GM12865 (cell line): Measurements from ENCODE around the gene SSC5D.
"Not testable (repeated sequence)": the region's sequence is repeated elsewhere in the genome, so short reads cannot be mapped to it uniquely, and the experiment has no call there.

Experiments
- DNase-seq: peaks from one replicate; pipeline ENCODE4 v3.0.0; 2010; ENCODE audit warnings: low read depth
- H3K4me3 ChIP-seq: 2 replicates; pipeline ENCODE4 v1.5.1; 2011; ENCODE audit warnings: mild to moderate bottlenecking, low read depth, low read length, control low read depth
- CTCF ChIP-seq: IDR thresholded peaks from 2 replicates; pipeline ENCODE4 v1.5.1; 2011; ENCODE audit warnings: low read length, control low read depth, low read depth, inconsistent platforms; ENCODE audit not compliant: insufficient read depth; ENCODE audit errors: missing control alignments

The SSC5D gene

GRCh38 chr19:55494172-55494761 lies 6.0 kb downstream of the SSC5D start:
- H3K4me3 ChIP-seq: no peak overlapping the region
- DNase-seq: no peak
- no peak for TF ChIP-seq CTCF

DNA sequence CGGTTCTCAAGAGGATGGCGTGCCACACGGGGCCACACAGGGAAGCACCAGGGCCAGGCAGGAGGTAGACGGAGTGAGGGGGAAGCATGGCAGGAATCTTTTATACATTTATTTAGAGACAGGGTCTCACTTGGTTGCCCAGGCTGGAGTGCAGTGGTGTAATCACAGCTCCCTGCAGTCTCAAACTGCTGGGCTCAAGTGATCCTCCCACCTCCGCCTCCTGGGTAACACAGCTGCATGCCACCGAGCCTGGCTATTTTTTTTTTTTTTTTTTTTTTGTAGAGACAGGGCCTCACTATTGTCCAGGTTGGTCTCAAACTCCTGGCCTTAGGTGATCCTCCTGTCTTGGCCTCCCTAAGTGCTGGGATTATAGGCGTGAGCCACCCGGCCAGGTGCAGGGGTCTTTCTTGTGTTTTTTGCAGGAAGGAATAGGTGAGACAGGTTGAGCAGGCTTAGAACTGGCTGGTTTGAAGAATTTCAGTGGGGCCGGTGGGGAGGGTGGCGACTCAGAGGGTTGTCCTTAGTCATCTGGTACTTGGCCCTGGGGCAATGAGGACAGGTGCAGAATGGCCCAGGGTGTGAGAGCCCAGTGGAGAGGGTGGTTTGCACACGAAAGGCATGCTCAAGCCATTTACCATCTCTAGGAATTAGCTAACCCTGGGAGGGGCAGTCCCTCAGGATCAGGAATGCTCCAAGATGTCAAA lies 7.6 kb downstream of the SSC5D start:
- H3K4me3 ChIP-seq: no peak overlapping the region
- no peak for TF ChIP-seq CTCF
- DNase-seq: no peak

- H3K4me3 ChIP-seq, DNase-seq: not testable (repeated sequence)
These were observed 8.6 kb downstream of the SSC5D start for GRCh38 chr19:55496820-55497219.

- no peak for DNase-seq
- H3K4me3 ChIP-seq: no peak overlapping the region
- TF ChIP-seq CTCF: no peak
These were observed 9.5 kb downstream of the SSC5D start for GRCh38 chr19:55497763-55498162.

DNA sequence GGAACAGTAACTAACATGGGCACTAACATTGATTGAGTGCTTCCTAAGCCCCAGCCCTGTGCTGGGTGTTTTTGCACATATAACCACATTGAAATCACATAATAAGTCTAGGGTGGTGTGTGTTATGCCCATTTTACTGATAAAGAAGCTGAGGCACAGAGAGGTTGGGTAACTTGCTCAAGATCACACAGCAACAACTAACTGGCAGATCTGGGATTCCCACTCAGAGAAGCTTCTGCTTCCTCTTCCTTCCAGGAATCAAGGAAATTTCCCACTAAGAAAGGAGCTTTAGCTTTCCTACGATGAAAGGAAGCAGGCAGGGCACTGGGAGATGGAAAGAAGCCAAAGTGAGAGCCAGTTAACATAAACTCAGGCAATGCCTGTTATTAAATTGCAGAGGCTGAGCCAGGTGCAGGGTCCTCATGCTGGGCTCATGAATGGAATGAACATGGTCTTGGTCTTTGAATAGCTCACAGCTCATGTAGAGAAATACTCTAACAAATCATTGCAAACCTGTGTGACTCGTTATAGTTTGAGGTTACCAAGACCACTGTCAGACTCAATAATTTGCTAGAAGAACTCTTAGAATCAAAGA lies 10.1 kb downstream of the SSC5D start:
- DNase-seq: no peak
- H3K4me3 ChIP-seq: no peak overlapping the region
- no peak for TF ChIP-seq CTCF

DNA sequence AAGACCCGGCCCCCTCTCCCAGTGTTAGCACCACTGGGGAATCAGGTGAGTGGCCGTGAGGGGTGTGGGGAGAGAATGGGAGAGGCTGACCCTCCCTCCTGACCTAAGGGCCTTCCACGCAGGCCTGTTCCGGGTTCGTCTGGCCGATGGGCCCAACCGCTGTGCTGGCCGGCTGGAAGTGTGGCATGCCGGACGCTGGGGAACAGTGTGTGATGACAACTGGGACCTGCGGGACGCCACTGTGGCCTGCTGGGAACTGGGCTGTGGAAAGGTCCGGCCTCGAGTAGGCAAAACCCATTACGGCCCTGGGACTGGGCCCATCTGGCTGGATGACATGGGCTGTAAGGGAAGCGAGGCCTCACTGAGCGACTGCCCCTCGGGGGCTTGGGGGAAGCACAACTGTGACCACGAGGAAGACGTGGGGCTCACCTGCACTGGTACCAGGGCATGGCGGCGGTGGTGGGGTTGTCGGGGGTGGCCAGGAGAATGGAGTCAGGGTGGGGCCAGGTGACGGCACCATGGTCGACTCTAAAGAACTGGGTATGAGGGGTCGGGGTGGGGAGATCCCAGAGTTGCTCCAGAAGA lies 12.2 kb downstream of the SSC5D start:
- no peak overlapping the region for H3K4me3 ChIP-seq
- no peak for DNase-seq
- no peak for TF ChIP-seq CTCF

GRCh38 chr19:55502197-55502952 lies 14.1 kb downstream of the SSC5D start:
- no peak for TF ChIP-seq CTCF
- no peak overlapping the region for H3K4me3 ChIP-seq
- DNase-seq: no peak
